Endothelial cell of umbilical vein (primary cell): Measurements from ENCODE around the gene PDCD11. TPM values are rescaled to one million over a fixed set of nuclear protein-coding genes. Genes with fewer than 3 reads are reported as not detected.

Experiments
- BruUV-seq: library from RNA; stranded (reverse); fragments of 400-500 nt; replicated peaks from 2 replicates; lab custom pipeline; 2021; lab: Mats Ljungman, UMichigan
- CTCF ChIA-PET: fragments of 300-600, 350-600 bp; sonication (Branson Sonifier 250); formaldehyde crosslinking; loops from one replicate; lab custom pipeline; 2021; ENCODE audit warnings: antibody characterized with exemption, inconsistent platforms; lab: Charles Lee
- POLR2A ChIA-PET: fragments of 300-600, 350-600 bp; sonication (Branson Sonifier 250); formaldehyde crosslinking; loops from one replicate; lab custom pipeline; 2021; ENCODE audit warnings: antibody characterized with exemption, inconsistent platforms; lab: Charles Lee
- DNase-seq: peaks from one replicate; pipeline ENCODE4 v3.0.0-alpha.2; 2011; ENCODE audit warnings: low read depth, low spot score
- FAIRE-seq: peaks from 2 replicates; lab custom pipeline; 2011; peaks lifted over from hg19 to GRCh38; lab: Jason Lieb, UNC
- H2AFZ ChIP-seq: 2 replicates; pipeline ENCODE4 v1.6.0; 2012; ENCODE audit warnings: low read depth, low read length, control low read depth, inconsistent platforms
- H3K27ac ChIP-seq: 2 replicates; pipeline ENCODE4 v1.5.1; 2011; ENCODE audit warnings: low read depth, mild to moderate bottlenecking, control low read depth, low read length, moderate library complexity; ENCODE audit not compliant: insufficient read depth
- H3K27me3 ChIP-seq, 2 experiments: 2 replicates each; pipeline versions ENCODE4 v1.6.0 to v1.6.1; 2011; ENCODE audit warnings: low read length in 2 of 2, mixed read lengths in 1 of 2; ENCODE audit not compliant: control insufficient read depth in 2 of 2, insufficient read depth in 2 of 2
- H3K36me3 ChIP-seq, 2 experiments: 2 replicates in 1 of 2; 3 replicates in 1 of 2; pipeline ENCODE4 v1.5.1; 2011; ENCODE audit warnings: low read length in 2 of 2, mild to moderate bottlenecking in 1 of 2, moderate library complexity in 1 of 2; ENCODE audit not compliant: control insufficient read depth in 2 of 2, insufficient read depth in 2 of 2; ENCODE audit errors: extremely low read depth in 1 of 2
- H3K4me1 ChIP-seq: 3 replicates; pipeline ENCODE4 v1.5.1; 2011; ENCODE audit warnings: mild to moderate bottlenecking, low read length; ENCODE audit not compliant: control insufficient read depth, insufficient read depth; ENCODE audit errors: extremely low read depth
- H3K4me2 ChIP-seq: 2 replicates; pipeline ENCODE4 v1.6.1; 2011; ENCODE audit warnings: low read length, control low read depth, mixed read lengths; ENCODE audit not compliant: insufficient read depth
- H3K4me3 ChIP-seq, 3 experiments: fragments of 200-600 bp in 1 of 3; sonication (generic), shearing (Covaris generic) in 1 of 3; replicated peaks in 1 of 3; 2 replicates each; pipeline ENCODE4 v1.5.1; 2011 to 2016; ENCODE audit warnings: control low read depth in 3 of 3, low read length in 3 of 3, mild to moderate bottlenecking in 2 of 3, inconsistent platforms in 1 of 3, low read depth in 1 of 3, moderate library complexity in 1 of 3; ENCODE audit not compliant: insufficient read depth in 1 of 3
- H3K79me2 ChIP-seq: 2 replicates; pipeline ENCODE4 v1.6.0; 2012; ENCODE audit warnings: low read length, inconsistent platforms; ENCODE audit not compliant: control insufficient read depth, insufficient read depth
- H3K9ac ChIP-seq: replicated peaks from 2 replicates; pipeline ENCODE3; 2011; ENCODE audit warnings: low read length, control low read depth; ENCODE audit not compliant: insufficient read depth; ENCODE audit errors: extremely low read depth
- H3K9me1 ChIP-seq: replicated peaks from 3 replicates; pipeline ENCODE4 v1.6.0; 2011; ENCODE audit warnings: mild to moderate bottlenecking, low read length; ENCODE audit not compliant: control insufficient read depth, insufficient read depth; ENCODE audit errors: extremely low read depth
- H3K9me3 ChIP-seq: replicated peaks from 2 replicates; pipeline ENCODE4 v1.5.1; 2012; ENCODE audit warnings: low read length, inconsistent platforms; ENCODE audit not compliant: control insufficient read depth, insufficient read depth
- H4K20me1 ChIP-seq: replicated peaks from 2 replicates; pipeline ENCODE3; 2011; ENCODE audit warnings: mild to moderate bottlenecking, low read length; ENCODE audit not compliant: control insufficient read depth, insufficient read depth; ENCODE audit errors: extremely low read depth
- CTCF ChIP-seq, 2 donors: IDR thresholded peaks; 1 replicate in 1 of 2; 2 replicates in 1 of 2; pipeline ENCODE4 v1.5.1; 2011; ENCODE audit warnings: low read length in 2 of 2, mild to moderate bottlenecking in 2 of 2, moderate library complexity in 2 of 2, control low read depth in 1 of 2, inconsistent platforms in 1 of 2, low read depth in 1 of 2; ENCODE audit not compliant: insufficient read depth in 1 of 2; ENCODE audit errors: extremely low read depth in 1 of 2
- FOS ChIP-seq: IDR thresholded peaks from 2 replicates; pipeline ENCODE4 v1.6.1; 2011; ENCODE audit warnings: mild to moderate bottlenecking, low read length, moderate library complexity, borderline replicate concordance; ENCODE audit not compliant: insufficient read depth
- GATA2 ChIP-seq: IDR thresholded peaks from 2 replicates; pipeline ENCODE4 v1.7.0; 2011; ENCODE audit warnings: low read depth, mild to moderate bottlenecking, moderate library complexity, mixed read lengths, low read length; ENCODE audit not compliant: insufficient read length, insufficient read depth
- JUN ChIP-seq: IDR thresholded peaks from 2 replicates; pipeline ENCODE4 v1.6.1; 2011; ENCODE audit warnings: borderline replicate concordance, low read depth; ENCODE audit not compliant: insufficient read length, insufficient read depth
- MYC ChIP-seq: IDR thresholded peaks from one replicate; pipeline ENCODE4 v1.6.1; 2011; ENCODE audit warnings: mild to moderate bottlenecking, low read depth, low read length
- POLR2A ChIP-seq: IDR thresholded peaks from 2 replicates; pipeline ENCODE4 v1.6.1; 2012; ENCODE audit warnings: low read depth, mild to moderate bottlenecking, control low read depth, low read length
- dilution Hi-C: fragments of 300-500 bp; cut with MboI; formaldehyde crosslinking; loops from one replicate; pipeline ENCODE4 v1.15.0; 2019; ENCODE audit warnings: low sequenced_read_pairs; ENCODE audit not compliant: extremely low pct_ligation_motif_present
- intact Hi-C: fragments of 100-400 bp; cut with micrococcal nuclease; formaldehyde crosslinking; loops from one replicate; pipeline ENCODE4 v1.10.0; 2022
- polyA plus RNA-seq, 4 experiments: library from polyadenylated mRNA; depleted of rRNA in 3 of 4; stranded (reverse) in 3 of 4; unstranded in 1 of 4; fragments of >200 nt; gene quantifications; 2 replicates each; pipeline versions ENCODE4 v1.2.1 to v1.2.3, GENCODE V29; 2011 to 2012; ENCODE audit warnings: missing spikeins in 1 of 4
- total RNA-seq: library from RNA; stranded (reverse); gene quantifications from 2 replicates; pipeline ENCODE4 v1.2.3, GENCODE V29; 2021
- TF ChIP-seq, protein P1 (sequence below): IDR thresholded peaks from 2 replicates; pipeline ENCODE4 v1.6.1; 2011; ENCODE audit not compliant: insufficient read depth, insufficient read length

PDCD11 gene
- total and polyA plus RNA-seq, 2 donors (not counting 3 experiments of a cell fraction or from before 2014, with no cell fraction given) = 12.6 to 52.7 TPM

DNA sequence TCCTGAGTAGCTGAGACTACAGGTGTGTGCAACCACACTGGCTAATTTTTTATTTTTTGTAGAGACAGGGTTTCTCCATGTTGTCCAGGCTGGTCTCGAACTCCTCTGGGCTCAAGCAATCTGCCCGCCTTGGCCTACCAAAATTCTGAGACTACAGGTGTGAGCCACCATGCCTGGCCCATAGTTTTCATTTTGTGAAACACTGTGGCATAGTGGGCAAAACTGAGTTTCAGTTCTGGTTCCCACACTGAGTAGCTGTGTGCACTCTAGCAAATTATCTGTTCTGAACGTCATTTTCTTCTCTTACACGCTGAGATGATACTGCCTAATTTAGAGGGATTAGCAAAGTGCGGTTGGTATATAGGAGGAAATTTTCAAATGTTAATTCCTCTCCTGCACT is 13.7 kb upstream of the PDCD11 start:
- Histone ChIP-seq H3K4me2 (no peak overlapping the region), H3K9me3 (no peaks in the 10 kb centered on the region), H3K36me3 (peaks cover 2% of the 10 kb centered on the region in 2 experiments), H3K9ac (no peak overlapping the region), H2AFZ (no peak overlapping the region), H3K9me1 (no peaks in the 10 kb centered on the region), H3K4me1 (no peaks in the 10 kb centered on the region), H4K20me1 (no peaks in the 10 kb centered on the region), H3K79me2 (no peaks in the 10 kb centered on the region), H3K4me3 (no peak overlapping the region), H3K27ac (no peak overlapping the region), H3K27me3 (no peaks in the 10 kb centered on the region)
- dilution Hi-C loops (no loop called here), intact Hi-C loops (no loop called here)
- DNase-seq (no peak), FAIRE-seq (no peak)
- BruUV-seq = no TSS peak
- TF ChIP-seq CTCF (IDR thresholded peaks at IDR 0.05; ENCODE audit: extremely low read depth in 1 of 2, insufficient read depth in 1 of 2, low read depth in 1 of 2, low read length in 2 of 2) (no peak), GATA2 (no peak), POLR2A (no peak), JUN (no peak), FOS (no peak), MYC (no peak)
- TF ChIP-seq, protein P1, sequence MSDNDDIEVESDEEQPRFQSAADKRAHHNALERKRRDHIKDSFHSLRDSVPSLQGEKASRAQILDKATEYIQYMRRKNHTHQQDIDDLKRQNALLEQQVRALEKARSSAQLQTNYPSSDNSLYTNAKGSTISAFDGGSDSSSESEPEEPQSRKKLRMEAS = no peak
- ChIA-PET CTCF (interaction anchor here (0.6 kb wide), 1 partner anchor 12 kb away, joined by 4 read pairs; no protein-coding TSS in a partner anchor), POLR2A (no interaction called here)
